Gastroesophageal sphincter (tissue), 4 donors: ENCODE measurements around the gene MLN. TPM values are rescaled to one million over a fixed set of nuclear protein-coding genes. Genes with fewer than 3 reads are reported as not detected.

Experiments
- ATAC-seq: fragments of 150-250 bp; one replicate; pipeline ENCODE4 v1.9.1; 2016; ENCODE audit warnings: mild to moderate bottlenecking, moderate library complexity
- H3K27ac ChIP-seq, 4 donors: fragments of 200-600 bp; sonication (generic) in 3 of 4; 1 replicate in 3 of 4; 2 replicates in 1 of 4; pipeline ENCODE4 v1.5.1; 2016 to 2019
- H3K27me3 ChIP-seq: fragments of 200-600 bp; sonication (generic); one replicate; pipeline ENCODE4 v1.5.1; 2019
- H3K36me3 ChIP-seq, 2 donors: fragments of 200-600 bp; sonication (generic); one replicate each; pipeline ENCODE4 v1.5.1; 2019; ENCODE audit warnings: control low read depth in 1 of 2
- H3K4me1 ChIP-seq, 3 donors: fragments of 200-600 bp; sonication (generic); 1 replicate in 2 of 3; 2 replicates in 1 of 3; pipeline ENCODE4 v1.5.1; 2016 to 2019; ENCODE audit warnings: control low read depth in 2 of 3
- H3K4me3 ChIP-seq, 2 donors: fragments of 200-600 bp; sonication (generic); one replicate each; pipeline ENCODE4 v1.5.1; 2019; ENCODE audit warnings: mild to moderate bottlenecking in 1 of 2, moderate library complexity in 1 of 2
- H3K9me3 ChIP-seq, 3 donors: fragments of 200-600 bp; sonication (generic); one replicate each; pipeline ENCODE4 v1.5.1; 2017 to 2019; ENCODE audit warnings: control low read depth in 2 of 3
- CTCF ChIP-seq, 4 experiments: fragments of 200-600 bp in 2 of 4; fragments of 450-650 bp in 2 of 4; sonication (generic) in 1 of 4; IDR thresholded peaks; one replicate each; pipeline ENCODE4 v1.5.1; 2017 to 2019; ENCODE audit warnings: antibody characterized with exemption in 4 of 4, mild to moderate bottlenecking in 2 of 4, moderate library complexity in 2 of 4
- EP300 ChIP-seq: sonication (generic); formaldehyde crosslinking; IDR thresholded peaks from one replicate; pipeline ENCODE4 v1.6.1; 2017; ENCODE audit warnings: antibody characterized with exemption, mild to moderate bottlenecking
- POLR2A ChIP-seq, 2 donors: fragments of 450-650 bp; IDR thresholded peaks; one replicate each; pipeline ENCODE4 v1.6.1; 2017; ENCODE audit warnings: antibody characterized with exemption in 2 of 2, mild to moderate bottlenecking in 2 of 2, moderate library complexity in 1 of 2
- POLR2AphosphoS5 ChIP-seq: sonication (generic); formaldehyde crosslinking; IDR thresholded peaks from one replicate; pipeline ENCODE4 v1.6.1; 2017; ENCODE audit warnings: antibody characterized with exemption
- WGBS, 2 donors: methylation state at CpG; one replicate each; pipeline ENCODE4 v1.1.5; 2018; ENCODE audit warnings: low coverage in 1 of 2; 5-methylcytosine and 5-hydroxymethylcytosine counted together
- total RNA-seq, 4 donors: library from RNA; depleted of rRNA; stranded (reverse); fragments of >200 nt; gene quantifications; one replicate each; pipeline ENCODE4 v1.1.0, GENCODE V29; 2016

The MLN gene
- total RNA-seq, 4 donors from 2014 or later, result not detected

- H3K36me3 ChIP-seq, result no peaks in the 10 kb centered on the region
- H3K4me3 ChIP-seq, result no peak overlapping the region
- H3K27ac ChIP-seq, result no peak overlapping the region
- 100% methylated on average over 4 of the region's 9 CpGs; no CpG with 5 or more reads in 1 of the 2 donors for WGBS, 2 donors
- H3K27me3 ChIP-seq, result peaks cover 18% of the 10 kb centered on the region
- no peak for TF ChIP-seq POLR2A (IDR thresholded peaks at IDR 0.05)
- no peak for TF ChIP-seq POLR2AphosphoS5
- TF ChIP-seq CTCF (IDR thresholded peaks at IDR 0.05), result no peak
- TF ChIP-seq EP300, result no peak
- H3K4me1 ChIP-seq, result peaks cover 0 to 25% (median 6%) of the 10 kb centered on the region in 3 donors
- H3K9me3 ChIP-seq, result no peaks in the 10 kb centered on the region
- no peak for ATAC-seq
Measured at GRCh38 chr6:33765368-33765767, 38.4 kb downstream of the MLN start.

- H3K9me3 ChIP-seq, result no peaks in the 10 kb centered on the region
- H3K4me3 ChIP-seq, result no peak overlapping the region
- peaks cover 0 to 13% (median 0%) of the 10 kb centered on the region in 3 donors for H3K4me1 ChIP-seq
- peaks cover 18% of the 10 kb centered on the region for H3K27me3 ChIP-seq
- no peaks in the 10 kb centered on the region for H3K36me3 ChIP-seq
- H3K27ac ChIP-seq, result no peak overlapping the region
- ATAC-seq, result no peak
- TF ChIP-seq EP300 (no peak), POLR2A (IDR thresholded peaks at IDR 0.05) (no peak), POLR2AphosphoS5 (no peak), CTCF (IDR thresholded peaks at IDR 0.05) (no peak)
- 80% methylated on average over 1 of the region's 2 CpGs; no CpG with 5 or more reads in 1 of the 2 donors for WGBS, 2 donors
Measured at GRCh38 chr6:33764036-33764435, 39.8 kb downstream of the MLN start.

GRCh38 chr6:33763483-33763882 is 40.3 kb downstream of the MLN start:
- no peak for ATAC-seq

GRCh38 chr6:33762713-33763112 is 41.1 kb downstream of the MLN start:
- WGBS, 2 donors, result 73 to 83% methylated on average over 3 of the region's 4 CpGs
- no peaks in the 10 kb centered on the region for H3K9me3 ChIP-seq
- H3K4me3 ChIP-seq, result no peak overlapping the region
- no peak overlapping the region for H3K27ac ChIP-seq
- peaks cover 18% of the 10 kb centered on the region for H3K27me3 ChIP-seq
- H3K36me3 ChIP-seq, result no peaks in the 10 kb centered on the region
- H3K4me1 ChIP-seq, result peaks cover 0 to 7% (median 0%) of the 10 kb centered on the region in 3 donors
- no peak for ATAC-seq
- TF ChIP-seq EP300 (no peak), CTCF (IDR thresholded peaks at IDR 0.05) (no peak), POLR2AphosphoS5 (no peak), POLR2A (IDR thresholded peaks at IDR 0.05) (no peak)

More at GRCh38 chr6:33763483-33763882, 40.3 kb downstream of the MLN start:
- WGBS, 2 donors, result 62 to 100% methylated on average over 2 to 4 of the region's 6 CpGs
- TF ChIP-seq CTCF (IDR thresholded peaks at IDR 0.05) (no peak), POLR2AphosphoS5 (no peak), EP300 (no peak), POLR2A (IDR thresholded peaks at IDR 0.05) (no peak)
- H3K36me3 ChIP-seq, result no peaks in the 10 kb centered on the region
- no peaks in the 10 kb centered on the region for H3K9me3 ChIP-seq
- peaks cover 0 to 7% (median 0%) of the 10 kb centered on the region in 3 donors for H3K4me1 ChIP-seq
- peaks cover 18% of the 10 kb centered on the region for H3K27me3 ChIP-seq
- no peak overlapping the region for H3K27ac ChIP-seq
- H3K4me3 ChIP-seq, result no peak overlapping the region

GRCh38 chr6:33761922-33762629 is 41.7 kb downstream of the MLN start:
- WGBS, 2 donors, result no CpG with 5 or more reads among the region's 7 CpGs
- H3K27ac ChIP-seq, result no peak overlapping the region
- ATAC-seq, result no peak
- H3K9me3 ChIP-seq, result no peaks in the 10 kb centered on the region
- peak in 1 of 4 experiments; percentile 58 for TF ChIP-seq CTCF (IDR thresholded peaks at IDR 0.05)
- no peak for TF ChIP-seq EP300
- H3K36me3 ChIP-seq, result no peaks in the 10 kb centered on the region
- peaks cover 0 to 7% (median 0%) of the 10 kb centered on the region in 3 donors for H3K4me1 ChIP-seq
- H3K4me3 ChIP-seq, result no peak overlapping the region
- peaks cover 18% of the 10 kb centered on the region for H3K27me3 ChIP-seq
